IMR-90 (cell line): ENCODE measurements around the gene SLF1. TPM values are rescaled to one million over a fixed set of nuclear protein-coding genes. Genes with fewer than 3 reads are reported as not detected.

Experiments used
- ATAC-seq: fragments of 200-7000 bp; cut with Tn5 transposase; 2 replicates; pipeline ENCODE4 v1.9.1; 2020; ENCODE audit warnings: low read depth, mild to moderate bottlenecking, moderate library complexity
- BruUV-seq: library from RNA; stranded (reverse); fragments of 400-500 nt; replicated peaks from 2 replicates; lab custom pipeline; 2021; lab: Mats Ljungman, UMichigan
- CTCF ChIA-PET: fragments of 300-600 bp; formaldehyde crosslinking; extraction: SDS; loops from one replicate; lab custom pipeline; 2021; ENCODE audit warnings: antibody characterized with exemption; lab: Yijun Ruan, JAX
- POLR2A ChIA-PET: fragments of 300-600 bp; sonication (Branson Sonifier 250); formaldehyde crosslinking; loops from one replicate; lab custom pipeline; 2022; ENCODE audit warnings: antibody characterized with exemption; ENCODE audit not compliant: unreplicated experiment; lab: Charles Lee
- DNase-seq: peaks from one replicate; pipeline ENCODE4 v3.0.0; 2013
- H2AFZ ChIP-seq: replicated peaks from 2 replicates; pipeline ENCODE3; 2013; ENCODE audit warnings: low read length, mild to moderate bottlenecking; ENCODE audit not compliant: poor library complexity
- H2AK5ac ChIP-seq: 2 replicates; pipeline ENCODE4 v1.6.1; 2013; ENCODE audit warnings: low read depth, low read length, inconsistent platforms
- H2AK9ac ChIP-seq: replicated peaks from 2 replicates; pipeline ENCODE3; 2013; ENCODE audit warnings: mild to moderate bottlenecking, low read depth, low read length, moderate library complexity; ENCODE audit not compliant: poor library complexity
- H2BK120ac ChIP-seq: 2 replicates; pipeline ENCODE4 v1.6.1; 2013; ENCODE audit warnings: low read depth, low read length, inconsistent platforms
- H2BK15ac ChIP-seq: 3 replicates; pipeline ENCODE4 v1.6.1; 2013; ENCODE audit warnings: low read depth, low read length, inconsistent platforms
- H2BK20ac ChIP-seq: 2 replicates; pipeline ENCODE4 v1.6.1; 2013; ENCODE audit warnings: low read depth, mild to moderate bottlenecking, inconsistent platforms, low read length, moderate library complexity
- H2BK5ac ChIP-seq: 2 replicates; pipeline ENCODE4 v1.6.1; 2013; ENCODE audit warnings: mild to moderate bottlenecking, low read depth, low read length, inconsistent platforms; ENCODE audit not compliant: poor library complexity, severe bottlenecking
- H3K14ac ChIP-seq: replicated peaks from 2 replicates; pipeline ENCODE4 v1.6.1; 2013; ENCODE audit warnings: low read depth, low read length, inconsistent platforms
- H3K18ac ChIP-seq: 2 replicates; pipeline ENCODE4 v1.6.1; 2013; ENCODE audit warnings: low read depth, low read length, control low read depth
- H3K23ac ChIP-seq: 2 replicates; pipeline ENCODE4 v1.6.1; 2013; ENCODE audit warnings: low read depth, low read length, inconsistent platforms
- H3K27ac ChIP-seq: 2 replicates; pipeline ENCODE4 v1.5.1; 2013; ENCODE audit warnings: mild to moderate bottlenecking, control low read depth, low read length; ENCODE audit not compliant: insufficient read depth
- H3K27me3 ChIP-seq: 2 replicates; pipeline ENCODE4 v1.6.1; 2013; ENCODE audit warnings: low read length; ENCODE audit not compliant: control insufficient read depth, insufficient read depth
- H3K36me3 ChIP-seq: 2 replicates; pipeline ENCODE4 v1.6.1; 2013; ENCODE audit warnings: low read length, mixed read lengths; ENCODE audit not compliant: control insufficient read depth, insufficient read depth
- H3K4ac ChIP-seq: 2 replicates; pipeline ENCODE4 v1.6.1; 2013; ENCODE audit warnings: low read depth, low read length, inconsistent platforms
- H3K4me1 ChIP-seq: 2 replicates; pipeline ENCODE4 v1.6.1; 2013; ENCODE audit warnings: low read length, mixed read lengths; ENCODE audit not compliant: control insufficient read depth, insufficient read depth
- H3K4me2 ChIP-seq: 2 replicates; pipeline ENCODE4 v1.6.1; 2013; ENCODE audit warnings: low read depth, mild to moderate bottlenecking, control low read depth, low read length, moderate library complexity
- H3K4me3 ChIP-seq: 2 replicates; pipeline ENCODE4 v1.5.1; 2013; ENCODE audit warnings: low read depth, mild to moderate bottlenecking, control low read depth, low read length, moderate library complexity; ENCODE audit not compliant: insufficient read depth
- H3K56ac ChIP-seq: 2 replicates; pipeline ENCODE4 v1.6.1; 2013; ENCODE audit warnings: low read length, inconsistent platforms; ENCODE audit not compliant: insufficient read depth; ENCODE audit errors: extremely low read depth
- H3K79me1 ChIP-seq, 2 experiments: 2 replicates each; pipeline ENCODE4 v1.6.1; 2013; ENCODE audit warnings: low read length in 2 of 2, inconsistent platforms in 1 of 2, low read depth in 1 of 2
- H3K9ac ChIP-seq: 2 replicates; pipeline ENCODE4 v1.6.1; 2013; ENCODE audit warnings: low read depth, low read length, control low read depth
- H3K9me1 ChIP-seq: 2 replicates; pipeline ENCODE4 v1.6.1; 2013; ENCODE audit warnings: low read length, inconsistent platforms; ENCODE audit not compliant: insufficient read depth
- H3K9me3 ChIP-seq: 2 replicates; pipeline ENCODE4 v1.6.1; 2013; ENCODE audit warnings: low read length; ENCODE audit not compliant: control insufficient read depth, insufficient read depth
- H4K20me1 ChIP-seq: 2 replicates; pipeline ENCODE4 v1.6.1; 2013; ENCODE audit warnings: low read length, inconsistent platforms; ENCODE audit not compliant: insufficient read depth
- H4K5ac ChIP-seq: 2 replicates; pipeline ENCODE4 v1.6.1; 2013; ENCODE audit warnings: mild to moderate bottlenecking, low read depth, low read length, control low read depth
- H4K8ac ChIP-seq, 2 experiments: 2 replicates each; pipeline ENCODE4 v1.6.1; 2013; ENCODE audit warnings: low read depth in 2 of 2, low read length in 2 of 2, control low read depth in 1 of 2, inconsistent platforms in 1 of 2
- H4K91ac ChIP-seq: 2 replicates; pipeline ENCODE4 v1.6.1; 2013; ENCODE audit warnings: low read depth, low read length, inconsistent platforms; ENCODE audit not compliant: insufficient read depth
- BHLHE40 ChIP-seq: fragments of 150-350 bp; IDR thresholded peaks from 2 replicates; pipeline ENCODE4 v1.6.1; 2016; ENCODE audit warnings: mild to moderate bottlenecking, low read depth, low read length
- CHD1 ChIP-seq: IDR thresholded peaks from 2 replicates; pipeline ENCODE4 v1.6.1; 2012; ENCODE audit warnings: low read depth, low read length, improper control_type of control experiment
- CTCF ChIP-seq: conservative IDR thresholded peaks from 2 replicates; pipeline ENCODE4 v1.5.1; 2012; ENCODE audit warnings: mild to moderate bottlenecking, low read depth, low read length, improper control_type of control experiment
- MXI1 ChIP-seq: IDR thresholded peaks from 2 replicates; pipeline ENCODE4 v1.6.1; 2012; ENCODE audit warnings: low read depth, mild to moderate bottlenecking, low read length, moderate library complexity, borderline replicate concordance
- POLR2A ChIP-seq: IDR thresholded peaks from 2 replicates; pipeline ENCODE4 v1.6.1; 2012; ENCODE audit warnings: mild to moderate bottlenecking, low read depth, low read length
- RAD21 ChIP-seq: IDR thresholded peaks from 2 replicates; pipeline ENCODE4 v1.6.1; 2012; ENCODE audit warnings: low read length, improper control_type of control experiment
- RCOR1 ChIP-seq: IDR thresholded peaks from 2 replicates; pipeline ENCODE4 v1.6.1; 2012; ENCODE audit warnings: mild to moderate bottlenecking, low read length, improper control_type of control experiment; ENCODE audit not compliant: insufficient replicate concordance
- dilution Hi-C: fragments of 300-500 bp; cut with HindIII; formaldehyde crosslinking; loops from one replicate; pipeline ENCODE4 v1.14.3; 2018; ENCODE audit warnings: low sequenced_read_pairs; ENCODE audit not compliant: unreplicated experiment
- in situ Hi-C: fragments of 300-500 bp; cut with MboI; formaldehyde crosslinking; loops from 3 replicates; pipeline ENCODE4 v1.14.3; 2019; ENCODE audit warnings: low sequenced_read_pairs, inconsistent platforms, mixed read lengths
- intact Hi-C: fragments of 100-400 bp; cut with micrococcal nuclease; formaldehyde crosslinking; loops from 2 replicates; pipeline ENCODE4 v1.10.0; 2022
- polyA plus RNA-seq, 3 experiments: library from polyadenylated mRNA; depleted of rRNA; stranded (reverse); fragments of >200 nt; gene quantifications; 2 replicates each; pipeline ENCODE4 v1.2.3, GENCODE V29; 2012; ENCODE audit warnings: low replicate concordance in 1 of 3
- total RNA-seq: library from RNA; depleted of rRNA; stranded (reverse); fragments of >200 nt; gene quantifications from 2 replicates; pipeline ENCODE4 v1.2.3, GENCODE V29; 2012
- TF ChIP-seq, protein P1 (sequence below): fragments of 150-350 bp; IDR thresholded peaks from 2 replicates; pipeline ENCODE4 v1.6.1; 2016; ENCODE audit warnings: low read depth, mild to moderate bottlenecking, low read length, moderate library complexity, borderline replicate concordance

The SLF1 gene
- total and polyA plus RNA-seq, 2 of the 4 experiments (the other 2 are of a cell fraction): 1.9 to 3.4 TPM

GRCh38 chr5:94646758-94647157, 28.3 kb downstream of the SLF1 start:
- Histone ChIP-seq H3K36me3 (no peaks in the 10 kb centered on the region; the same call in 1 of the 2 replicates), H4K5ac (no peak overlapping the region), H3K56ac (no peak overlapping the region), H4K20me1 (no peaks in the 10 kb centered on the region), H2BK120ac (no peak overlapping the region), H2AK9ac (no peak overlapping the region), H2BK15ac (no peak overlapping the region), H3K4me2 (no peak overlapping the region), H2AFZ (no peak overlapping the region), H3K4ac (no peak overlapping the region), H3K79me1 (0 out of 4 replicates have a peak, but pooled peaks cover 2 to 3% of the 10 kb centered on the region in 2 experiments), H3K14ac (no peak overlapping the region), H3K27me3 (no peaks in the 10 kb centered on the region), H3K27ac (no peak overlapping the region), H4K91ac (no peak overlapping the region), H3K9ac (no peak overlapping the region), H4K8ac (no peak overlapping the region), H2AK5ac (no peak overlapping the region), H2BK5ac (no peak overlapping the region), H3K9me3 (no peaks in the 10 kb centered on the region), H3K4me3 (no peak overlapping the region), H2BK20ac (no peak overlapping the region), H3K18ac (no peak overlapping the region), H3K23ac (no peak overlapping the region), H3K4me1 (no peaks in the 10 kb centered on the region), H3K9me1 (no peaks in the 10 kb centered on the region)
- in situ Hi-C loops: no loop called here
- TF ChIP-seq, protein P1, sequence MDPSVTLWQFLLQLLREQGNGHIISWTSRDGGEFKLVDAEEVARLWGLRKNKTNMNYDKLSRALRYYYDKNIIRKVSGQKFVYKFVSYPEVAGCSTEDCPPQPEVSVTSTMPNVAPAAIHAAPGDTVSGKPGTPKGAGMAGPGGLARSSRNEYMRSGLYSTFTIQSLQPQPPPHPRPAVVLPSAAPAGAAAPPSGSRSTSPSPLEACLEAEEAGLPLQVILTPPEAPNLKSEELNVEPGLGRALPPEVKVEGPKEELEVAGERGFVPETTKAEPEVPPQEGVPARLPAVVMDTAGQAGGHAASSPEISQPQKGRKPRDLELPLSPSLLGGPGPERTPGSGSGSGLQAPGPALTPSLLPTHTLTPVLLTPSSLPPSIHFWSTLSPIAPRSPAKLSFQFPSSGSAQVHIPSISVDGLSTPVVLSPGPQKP: no peak
- TF ChIP-seq BHLHE40 (no peak), MXI1 (no peak), CTCF (no peak), RAD21 (no peak), POLR2A (no peak), CHD1 (no peak), RCOR1 (no peak)
- POLR2A ChIA-PET: no interaction called here
- ATAC-seq (no peak), DNase-seq (no peak)
- intact Hi-C loops: no loop called here
- no TSS peak for BruUV-seq
- CTCF ChIA-PET: no interaction called here
- dilution Hi-C loops: no loop called here
